ENCODE measurements around the gene C18orf63.
"Not testable (repeated sequence)": the region's sequence is repeated elsewhere in the genome, so short reads cannot be mapped to it uniquely, and the experiment has no call there.

The C18orf63 gene

GRCh38 chr18:74286106-74286855 is 29.4 kb upstream of the C18orf63 start:
- in situ Hi-C loops (cut with HindIII; ENCODE audit: low sequenced_read_pairs): no loop called here

GRCh38 chr18:74286856-74287255 is 28.8 kb upstream of the C18orf63 start:
- in situ Hi-C loops (cut with HindIII; ENCODE audit: low sequenced_read_pairs): no loop called here

- in situ Hi-C loops (cut with HindIII; ENCODE audit: low sequenced_read_pairs): no loop called here
Observed at GRCh38 chr18:74288041-74288440, 27.6 kb upstream of the C18orf63 start.

GRCh38 chr18:74288730-74289129 is 26.9 kb upstream of the C18orf63 start:
- in situ Hi-C loops (cut with HindIII; ENCODE audit: low sequenced_read_pairs): no loop called here

GRCh38 chr18:74289137-74289536 is 26.5 kb upstream of the C18orf63 start:
- in situ Hi-C loops (cut with HindIII; ENCODE audit: low sequenced_read_pairs): no loop called here

DNA sequence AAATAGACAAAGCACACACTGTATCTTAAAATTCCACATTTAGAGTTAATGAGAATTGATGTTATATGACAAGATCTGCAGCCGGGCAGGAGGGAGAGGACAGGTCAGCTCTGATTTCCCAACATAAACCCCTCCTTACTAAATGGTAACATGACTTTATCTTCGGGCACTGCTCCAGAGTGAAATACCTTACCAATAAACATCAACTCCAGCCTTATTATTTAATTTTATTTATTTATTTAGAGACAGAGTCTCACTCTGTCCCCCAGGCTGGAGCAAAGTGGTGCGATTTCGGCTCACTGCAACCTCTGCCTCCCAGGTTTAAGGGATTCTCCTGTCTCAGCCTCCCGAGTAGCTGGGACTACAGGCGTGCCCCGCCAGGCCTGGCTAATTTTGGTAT is 25.6 kb upstream of the C18orf63 start:
- in situ Hi-C loops (cut with HindIII; ENCODE audit: low sequenced_read_pairs): no loop called here

GRCh38 chr18:74290794-74291471 is 24.7 kb upstream of the C18orf63 start:
- in situ Hi-C loops (cut with HindIII; ENCODE audit: low sequenced_read_pairs): no loop called here

DNA sequence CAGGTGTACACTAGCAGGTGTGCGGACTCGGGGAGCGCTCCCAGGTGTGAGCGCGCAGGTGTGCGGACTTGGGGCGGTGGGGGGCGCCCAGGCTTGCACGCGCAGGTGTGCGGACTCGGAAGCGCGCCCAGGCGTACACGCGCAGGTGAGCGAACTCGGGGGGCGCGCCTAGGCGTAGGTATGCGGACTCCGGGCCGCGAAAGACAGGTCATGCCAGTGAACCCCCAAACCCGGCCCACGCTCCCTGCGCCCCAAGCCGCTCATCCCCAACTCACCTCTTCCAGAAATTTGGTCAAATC is 24.2 kb upstream of the C18orf63 start:
- in situ Hi-C loops (cut with HindIII; ENCODE audit: low sequenced_read_pairs): no loop called here

- in situ Hi-C loops (cut with HindIII; ENCODE audit: low sequenced_read_pairs): no loop called here
Observed at GRCh38 chr18:74291771-74292540, 23.7 kb upstream of the C18orf63 start, which contains the start of gene CYB5A. TSS of gene CYB5A (minus strand) at chr18:74291963. CDS start at chr18:74291875, 88 bp downstream.

DNA sequence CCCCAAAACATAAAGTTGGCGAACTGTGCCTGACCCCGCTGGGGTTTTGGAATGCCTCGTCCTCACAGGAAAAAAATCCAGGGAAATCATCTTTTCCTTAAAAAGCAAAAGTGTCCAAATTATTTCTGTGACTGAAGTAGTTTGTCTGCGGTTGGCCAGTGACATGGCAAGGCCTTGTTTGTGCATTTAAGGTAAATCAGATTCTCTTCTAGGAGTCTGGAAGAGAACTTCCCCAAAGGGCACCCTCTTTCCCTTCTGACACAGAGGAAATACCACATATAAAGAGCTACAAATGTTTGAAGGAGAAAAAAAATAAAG is 23.1 kb upstream of the C18orf63 start:
- in situ Hi-C loops (cut with HindIII; ENCODE audit: low sequenced_read_pairs): no loop called here

DNA sequence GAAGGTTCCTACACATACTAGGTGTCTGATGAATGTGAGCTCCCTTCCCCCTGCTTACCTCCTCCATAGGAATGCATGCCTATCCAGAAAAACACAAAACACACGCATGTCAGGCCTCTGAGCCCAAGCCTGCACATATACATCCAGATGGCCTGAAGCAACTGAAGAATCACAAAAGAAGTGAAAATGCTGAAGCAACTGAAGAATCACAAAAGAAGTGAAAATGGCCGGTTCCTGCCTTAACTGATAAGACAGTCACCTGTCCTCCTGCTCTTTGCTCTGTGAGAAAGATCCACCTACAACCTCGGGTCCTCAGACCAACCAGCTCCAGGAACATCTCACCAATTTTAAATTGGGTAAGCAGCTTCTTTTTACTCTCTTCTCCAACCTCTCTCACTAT is 22.7 kb upstream of the C18orf63 start:
- in situ Hi-C loops (cut with HindIII; ENCODE audit: low sequenced_read_pairs): not testable (repeated sequence)

GRCh38 chr18:74294526-74294925 is 21.1 kb upstream of the C18orf63 start:
- in situ Hi-C loops (cut with HindIII; ENCODE audit: low sequenced_read_pairs): no loop called here

GRCh38 chr18:74299162-74299561 is 16.5 kb upstream of the C18orf63 start:
- in situ Hi-C loops (cut with HindIII; ENCODE audit: low sequenced_read_pairs): no loop called here

DNA sequence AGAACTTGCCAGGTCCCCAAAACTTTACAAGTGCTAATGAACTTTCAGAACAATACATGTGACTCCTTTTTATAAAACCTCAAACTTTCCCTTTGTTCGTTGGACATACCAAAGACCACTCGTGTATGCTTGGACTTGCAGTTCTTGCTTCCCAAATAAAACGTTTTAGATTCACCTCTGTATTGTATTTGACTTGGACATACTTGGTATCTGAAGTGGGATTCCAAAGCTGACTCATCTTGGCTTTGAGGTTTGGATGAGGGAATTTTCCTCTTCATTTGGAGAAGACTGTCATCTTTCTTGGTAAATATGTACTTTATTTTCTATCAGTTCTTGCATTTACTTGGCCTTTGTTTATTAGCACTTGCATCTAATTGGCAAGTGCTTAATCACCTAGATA is 15.9 kb upstream of the C18orf63 start:
- in situ Hi-C loops (cut with HindIII; ENCODE audit: low sequenced_read_pairs): no loop called here

DNA sequence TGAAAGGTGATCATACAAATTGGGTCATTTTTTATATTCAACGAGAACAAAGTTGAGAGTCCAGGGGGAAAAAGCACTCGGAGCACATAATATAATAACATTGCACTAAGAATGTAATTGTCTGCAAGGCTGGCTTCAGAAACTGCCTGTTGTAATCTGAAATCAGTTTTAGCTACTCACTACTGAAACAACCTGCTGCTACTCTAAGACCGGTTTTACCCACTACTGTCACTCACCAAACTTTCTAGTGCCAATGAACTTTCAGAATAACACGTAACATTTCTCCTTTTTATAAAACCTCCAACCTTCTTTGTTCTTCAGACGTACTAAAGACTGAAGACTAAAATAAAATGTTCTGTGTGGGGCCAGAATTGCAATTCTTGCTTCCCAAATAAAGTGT is 12.3 kb upstream of the C18orf63 start:
- in situ Hi-C loops (cut with HindIII; ENCODE audit: low sequenced_read_pairs): no loop called here

GRCh38 chr18:74303936-74304335 is 11.7 kb upstream of the C18orf63 start:
- in situ Hi-C loops (cut with HindIII; ENCODE audit: low sequenced_read_pairs): no loop called here

DNA sequence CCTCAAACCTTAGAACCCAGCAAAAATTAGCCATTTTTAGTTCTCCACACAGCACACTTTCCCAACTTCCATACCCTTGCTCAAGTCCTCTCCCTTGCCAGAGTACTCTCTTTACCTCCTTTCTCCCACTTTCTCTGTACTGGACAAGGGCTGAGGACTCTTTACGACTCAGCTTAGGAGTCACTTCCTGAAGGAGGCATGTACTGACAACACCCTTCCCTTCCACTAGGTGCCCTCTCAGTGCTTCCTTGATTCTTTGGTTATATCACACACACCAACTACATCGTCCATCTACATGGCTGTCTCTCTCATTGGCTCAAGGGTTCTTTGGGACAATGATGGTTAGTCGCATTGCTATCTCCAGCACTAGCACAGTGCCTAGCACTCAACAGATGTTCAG is 5.2 kb upstream of the C18orf63 start:
- in situ Hi-C loops (cut with HindIII; ENCODE audit: low sequenced_read_pairs): no loop called here

DNA sequence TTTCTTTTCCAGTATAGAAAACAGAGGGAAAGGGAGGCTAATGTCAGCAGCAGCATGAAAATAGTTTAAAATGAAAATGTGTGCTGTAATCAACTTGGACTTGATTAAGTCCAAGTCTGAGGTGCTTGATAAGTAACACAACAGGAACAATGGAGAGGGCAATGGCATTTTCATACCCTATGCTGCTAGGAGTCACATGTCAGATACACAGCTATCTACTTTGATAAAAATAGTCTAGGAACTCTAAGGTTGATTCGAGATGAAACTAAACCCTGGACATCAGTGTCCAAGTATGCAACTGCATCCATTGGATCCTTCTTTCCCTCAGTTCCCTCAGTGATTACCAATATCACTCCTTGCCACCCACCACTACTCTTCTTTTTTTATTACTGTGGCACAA is 4.6 kb upstream of the C18orf63 start:
- in situ Hi-C loops (cut with HindIII; ENCODE audit: low sequenced_read_pairs): no loop called here

DNA sequence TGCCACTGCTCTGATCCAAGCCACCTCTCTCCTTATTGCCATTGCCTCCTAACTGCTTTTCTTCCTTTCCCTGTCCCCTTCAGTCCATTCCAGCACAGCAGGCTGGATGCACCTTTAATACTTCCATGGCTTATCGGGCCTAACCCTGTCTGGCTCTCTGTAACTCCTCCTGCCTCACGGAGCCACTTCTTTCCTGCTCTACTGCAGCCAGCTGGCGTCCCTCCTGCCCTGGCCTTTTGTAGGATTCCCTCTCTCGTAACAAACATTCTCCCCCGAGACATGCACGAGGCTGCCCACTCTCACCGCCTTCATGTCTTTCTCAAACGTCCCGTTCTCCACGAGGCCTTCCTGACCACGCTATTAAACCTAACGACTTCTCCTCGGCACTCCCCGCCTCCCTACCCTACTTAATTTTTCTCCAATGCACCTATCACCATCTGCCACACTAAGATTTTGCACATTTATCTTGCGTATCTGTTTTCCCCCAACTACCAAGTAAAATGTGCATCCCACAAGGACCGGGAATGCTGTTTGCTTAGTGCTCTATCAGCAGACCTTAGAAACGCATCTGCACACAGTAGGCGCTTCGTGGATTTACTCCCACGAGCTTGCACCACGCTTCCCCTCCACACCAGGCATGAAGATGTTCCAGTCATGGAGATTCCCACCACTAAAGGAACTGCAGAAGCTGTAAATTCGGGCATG is 728 bp upstream of the C18orf63 start:
- in situ Hi-C loops (cut with HindIII; ENCODE audit: low sequenced_read_pairs): no loop called here

DNA sequence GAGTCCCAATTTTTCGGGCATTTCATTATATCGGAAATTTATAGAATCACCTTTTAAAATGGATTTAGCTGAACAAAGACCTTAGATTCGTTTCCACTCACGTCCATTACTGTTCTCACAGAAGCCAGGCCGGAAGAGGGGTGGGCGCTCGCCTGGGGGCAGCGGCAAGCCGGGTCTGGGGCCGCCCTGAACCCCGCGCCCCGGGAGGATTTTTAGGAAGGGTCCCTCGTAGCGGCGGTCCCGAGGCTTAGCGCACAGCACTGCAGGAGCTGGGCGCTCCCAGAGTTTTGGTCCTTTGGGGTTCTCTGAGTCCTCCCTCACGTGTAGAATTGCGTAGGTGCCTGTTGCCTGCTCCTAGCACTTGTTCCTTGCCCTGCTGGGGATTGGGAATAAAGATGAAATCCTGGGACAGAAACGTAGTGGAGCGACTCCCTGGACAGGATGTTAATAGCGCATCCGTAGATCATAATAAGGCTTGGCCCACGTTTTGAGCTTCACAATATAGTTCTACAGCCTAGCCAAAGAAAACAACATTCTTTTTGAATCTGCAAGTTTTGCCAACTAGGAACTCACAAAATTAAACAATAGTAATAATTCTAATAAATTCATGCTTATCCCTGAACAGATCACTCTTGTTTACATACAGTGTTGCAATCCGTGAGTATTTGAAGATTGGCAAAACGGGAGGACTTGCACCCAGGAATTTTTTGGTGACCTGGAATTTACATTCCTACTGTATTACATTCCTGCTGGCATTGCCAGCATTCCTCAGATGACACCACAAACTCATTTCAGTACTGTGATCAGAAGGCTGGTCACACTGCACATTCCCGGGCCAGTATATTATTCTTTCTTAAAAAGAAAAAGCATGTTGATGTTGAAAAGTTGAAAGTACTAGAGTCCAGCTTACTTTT is 875 bp downstream of the C18orf63 start:
- in situ Hi-C loops (cut with HindIII; ENCODE audit: low sequenced_read_pairs): no loop called here

Data from DLD1 (cell line).